Measurements from ENCODE around the gene PCDHGB5.
"Not testable (repeated sequence)": the region's sequence is repeated elsewhere in the genome, so short reads cannot be mapped to it uniquely, and the experiment has no call there.

The PCDHGB5 gene

DNA sequence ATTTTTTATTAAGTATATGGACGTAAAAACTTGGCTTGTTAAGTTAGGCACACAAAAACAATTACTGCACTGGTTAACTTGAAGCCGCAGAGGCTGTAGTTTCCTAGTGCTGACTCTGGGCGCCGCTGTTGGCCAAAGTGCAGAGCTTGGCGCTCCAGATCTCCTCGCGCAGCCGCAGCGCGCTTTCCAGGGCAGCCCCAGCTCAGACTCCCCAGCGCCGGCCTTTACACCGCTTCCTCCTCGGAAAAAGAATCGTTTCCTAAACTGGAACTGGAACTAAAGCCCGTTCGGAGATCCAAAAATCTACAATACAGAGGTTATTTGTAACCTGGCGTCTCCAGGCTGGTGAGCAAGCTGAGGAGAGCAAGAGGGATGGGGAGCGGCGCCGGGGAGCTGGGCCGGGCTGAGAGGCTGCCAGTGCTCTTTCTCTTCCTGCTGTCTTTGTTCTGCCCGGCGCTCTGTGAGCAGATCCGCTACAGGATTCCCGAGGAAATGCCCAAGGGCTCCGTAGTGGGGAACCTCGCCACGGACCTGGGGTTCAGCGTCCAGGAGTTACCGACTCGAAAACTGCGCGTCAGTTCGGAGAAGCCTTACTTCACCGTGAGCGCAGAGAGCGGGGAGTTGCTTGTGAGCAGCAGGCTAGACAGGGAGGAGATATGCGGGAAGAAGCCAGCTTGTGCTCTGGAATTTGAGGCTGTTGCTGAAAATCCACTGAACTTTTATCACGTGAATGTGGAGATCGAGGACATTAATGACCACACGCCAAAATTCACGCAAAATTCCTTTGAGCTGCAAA lies at the start of gene PCDHGB5:
Gene PCDHGB5, plus strand, starts transcription at position 192 of the 796 bp plus-strand sequence. Its CDS starts 181 bp downstream, at position 373.
- not testable (repeated sequence) for DNase-seq

DNA sequence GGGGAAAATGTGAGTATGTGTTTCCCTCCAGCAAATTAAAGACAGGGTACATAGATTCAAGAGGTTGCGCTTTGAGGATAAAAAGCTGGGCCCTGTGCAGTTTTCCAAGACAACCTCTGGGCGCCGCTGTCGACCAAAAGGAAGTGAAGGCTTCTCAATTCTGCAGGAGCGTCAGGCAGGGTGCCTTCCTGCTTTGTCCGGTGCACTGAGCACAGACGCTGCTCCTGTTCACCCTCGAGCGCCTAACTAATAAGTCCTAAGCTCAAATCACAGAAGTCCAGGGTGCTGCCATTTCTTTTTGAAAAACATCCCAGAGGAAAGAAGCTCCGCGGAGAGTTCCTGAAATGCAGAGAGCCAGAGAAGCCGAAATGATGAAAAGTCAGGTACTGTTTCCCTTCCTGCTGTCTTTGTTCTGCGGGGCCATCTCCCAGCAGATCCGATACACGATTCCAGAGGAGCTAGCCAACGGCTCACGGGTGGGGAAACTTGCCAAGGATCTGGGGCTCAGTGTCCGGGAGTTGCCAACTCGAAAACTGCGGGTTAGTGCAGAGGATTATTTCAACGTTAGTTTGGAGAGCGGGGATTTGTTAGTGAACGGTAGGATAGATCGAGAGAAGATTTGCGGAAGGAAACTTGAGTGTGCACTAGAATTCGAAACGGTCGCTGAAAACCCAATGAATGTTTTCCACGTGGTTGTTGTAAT lies 47.7 kb upstream of the PCDHGB5 start, which contains the start of gene PCDHGB1:
Gene PCDHGB1, plus strand, starts transcription at position 183 of the 703 bp plus-strand sequence. Its CDS starts 162 bp downstream, at position 345.
- DNase-seq = no peak

DNA sequence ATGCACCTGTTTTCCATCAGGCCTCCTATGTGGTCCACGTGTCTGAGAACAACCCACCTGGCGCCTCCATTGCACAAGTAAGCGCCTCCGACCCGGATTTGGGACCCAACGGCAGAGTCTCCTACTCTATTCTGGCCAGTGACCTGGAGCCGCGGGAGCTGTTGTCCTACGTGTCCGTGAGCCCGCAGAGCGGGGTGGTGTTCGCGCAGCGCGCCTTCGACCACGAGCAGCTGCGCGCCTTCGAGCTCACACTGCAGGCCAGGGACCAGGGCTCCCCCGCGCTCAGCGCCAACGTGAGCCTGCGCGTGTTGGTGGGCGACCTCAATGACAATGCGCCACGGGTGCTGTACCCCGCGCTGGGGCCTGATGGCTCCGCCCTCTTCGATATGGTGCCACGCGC lies 46.2 kb upstream of the PCDHGB5 start:
- no peak for DNase-seq

DNA sequence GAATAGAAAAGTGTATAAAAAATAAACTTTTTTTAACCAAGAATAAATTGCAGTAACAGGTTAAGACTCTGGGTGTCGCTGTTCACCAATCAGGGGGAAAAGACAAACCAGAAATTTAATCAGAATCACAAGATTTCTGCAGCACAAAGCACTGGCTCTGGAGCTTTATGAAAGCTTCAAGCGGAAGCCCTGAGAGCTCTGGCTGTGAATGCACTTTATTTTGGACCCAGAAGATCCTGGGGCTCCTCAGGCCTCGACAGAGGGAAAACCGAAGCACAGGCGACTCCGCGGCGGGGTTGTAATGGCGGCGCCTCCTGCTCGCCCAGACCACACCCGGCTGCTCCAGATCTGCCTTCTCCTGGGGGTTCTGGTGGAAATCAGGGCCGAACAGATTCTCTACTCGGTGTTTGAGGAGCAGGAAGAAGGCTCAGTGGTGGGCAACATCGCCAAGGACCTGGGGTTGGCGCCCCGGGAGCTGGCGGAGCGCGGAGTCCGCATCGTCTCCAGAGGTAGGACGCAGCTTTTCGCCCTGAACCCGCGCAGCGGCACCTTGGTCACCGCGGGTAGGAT lies 42.8 kb upstream of the PCDHGB5 start, which contains the start of gene PCDHGA4:
Gene PCDHGA4, plus strand, starts transcription at position 122 of the 570 bp plus-strand sequence. Its CDS starts 87 bp downstream, at position 209.
- DNase-seq = no peak

DNA sequence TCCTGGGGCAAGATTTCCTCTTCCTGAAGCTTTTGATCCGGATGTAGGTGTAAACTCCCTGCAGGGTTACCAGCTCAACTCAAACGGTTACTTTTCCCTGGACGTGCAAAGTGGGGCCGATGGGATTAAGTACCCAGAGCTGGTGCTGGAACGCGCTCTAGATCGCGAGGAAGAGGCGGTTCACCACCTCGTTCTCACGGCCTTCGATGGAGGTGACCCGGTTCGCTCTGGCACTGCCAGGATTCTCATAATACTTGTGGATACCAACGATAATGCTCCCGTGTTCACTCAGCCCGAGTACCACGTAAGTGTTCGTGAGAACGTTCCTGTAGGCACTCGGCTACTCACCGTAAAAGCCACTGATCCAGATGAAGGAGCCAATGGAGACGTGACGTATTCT lies 42.1 kb upstream of the PCDHGB5 start:
- DNase-seq = no peak

DNA sequence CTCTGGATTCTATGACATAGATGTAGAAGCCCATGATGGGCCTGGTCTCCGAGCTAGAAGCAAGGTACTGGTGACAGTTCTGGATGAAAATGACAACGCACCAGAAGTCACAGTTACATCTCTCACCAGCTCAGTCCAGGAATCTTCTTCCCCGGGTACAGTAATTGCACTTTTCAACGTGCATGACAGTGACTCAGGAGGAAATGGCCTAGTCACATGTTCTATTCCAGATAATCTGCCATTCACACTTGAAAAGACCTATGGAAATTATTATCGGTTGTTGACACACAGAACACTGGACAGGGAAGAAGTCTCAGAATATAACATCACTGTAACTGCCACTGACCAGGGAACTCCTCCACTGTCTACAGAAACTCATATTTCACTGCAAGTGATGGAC lies 41.6 kb upstream of the PCDHGB5 start:
- no peak for DNase-seq

DNA sequence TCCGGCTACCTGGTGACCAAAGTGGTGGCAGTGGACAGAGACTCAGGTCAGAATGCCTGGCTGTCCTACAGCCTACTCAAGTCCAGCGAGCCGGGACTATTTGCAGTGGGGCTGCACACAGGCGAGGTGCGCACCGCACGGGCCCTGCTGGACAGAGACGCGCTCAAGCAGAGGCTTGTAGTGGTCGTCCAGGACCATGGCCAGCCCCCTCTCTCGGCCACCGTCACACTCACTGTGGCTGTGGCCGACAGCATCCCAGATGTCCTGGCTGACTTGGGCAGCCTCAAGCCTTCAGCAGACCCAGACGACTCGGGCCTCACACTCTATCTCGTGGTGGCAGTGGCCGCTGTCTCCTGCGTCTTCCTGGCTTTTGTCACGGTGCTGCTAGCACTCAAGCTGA lies 40.8 kb upstream of the PCDHGB5 start:
- DNase-seq = no peak

DNA sequence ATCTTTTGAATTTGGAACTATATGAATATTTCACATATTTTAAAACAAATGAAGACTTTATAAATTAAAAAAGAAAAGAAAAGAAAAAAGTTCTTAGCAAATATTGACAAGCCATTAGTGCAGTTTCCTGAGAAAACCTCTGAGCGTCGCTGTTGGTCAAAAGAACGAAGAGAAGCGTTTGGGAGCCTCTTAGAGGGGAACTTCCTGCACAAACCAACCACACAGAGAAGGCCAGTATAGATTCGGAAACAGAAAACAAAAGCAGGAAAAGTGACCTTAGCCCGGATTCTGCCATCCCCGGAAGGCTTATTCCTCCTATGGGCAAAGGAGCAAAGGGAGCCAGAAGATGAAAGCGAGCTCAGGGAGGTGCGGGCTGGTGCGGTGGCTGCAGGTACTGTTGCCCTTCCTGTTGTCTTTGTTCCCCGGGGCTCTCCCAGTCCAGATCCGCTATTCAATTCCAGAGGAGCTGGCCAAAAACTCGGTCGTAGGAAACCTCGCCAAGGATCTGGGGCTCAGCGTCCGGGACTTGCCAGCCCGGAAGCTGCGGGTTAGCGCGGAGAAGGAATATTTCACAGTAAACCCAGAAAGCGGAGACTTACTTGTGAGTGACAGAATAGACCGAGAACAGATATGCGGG lies 37.8 kb upstream of the PCDHGB5 start, which contains the start of gene PCDHGB2:
Gene PCDHGB2, plus strand, starts transcription at position 205 of the 637 bp plus-strand sequence. Its CDS starts 142 bp downstream, at position 347.
- DNase-seq = no peak

DNA sequence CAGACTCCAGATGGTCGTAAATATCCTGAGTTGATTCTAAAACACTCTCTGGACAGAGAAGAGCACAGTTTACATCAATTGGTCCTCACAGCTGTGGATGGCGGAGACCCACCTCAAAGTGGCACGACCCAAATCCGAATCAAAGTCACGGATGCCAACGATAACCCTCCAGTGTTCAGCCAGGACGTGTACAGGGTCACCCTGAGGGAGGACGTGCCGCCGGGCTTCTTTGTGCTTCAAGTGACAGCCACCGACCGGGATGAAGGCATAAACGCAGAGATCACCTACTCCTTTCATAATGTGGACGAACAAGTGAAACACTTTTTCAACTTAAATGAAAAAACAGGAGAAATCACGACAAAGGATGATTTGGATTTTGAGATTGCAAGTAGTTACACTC lies 37.1 kb upstream of the PCDHGB5 start:
- no peak for DNase-seq

DNA sequence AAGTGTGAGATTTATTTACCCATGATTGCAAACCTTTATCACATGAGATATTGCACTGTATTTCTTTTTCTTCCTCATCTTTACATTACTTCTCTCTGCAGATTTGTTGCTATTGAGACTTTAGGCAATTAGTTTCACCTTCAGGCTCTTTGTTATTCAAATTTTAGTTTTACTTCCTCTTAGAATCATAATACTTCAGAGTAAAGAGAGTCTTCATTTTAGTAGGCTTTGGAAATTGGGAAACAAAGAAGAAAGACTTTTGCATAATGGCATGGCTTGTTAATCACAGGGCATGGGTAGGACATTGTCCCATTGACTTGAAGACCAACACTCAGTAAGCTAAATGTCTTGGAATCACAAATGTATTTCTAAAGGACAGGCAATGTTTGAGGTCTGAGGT lies 35.0 kb upstream of the PCDHGB5 start:
- no peak for DNase-seq

DNA sequence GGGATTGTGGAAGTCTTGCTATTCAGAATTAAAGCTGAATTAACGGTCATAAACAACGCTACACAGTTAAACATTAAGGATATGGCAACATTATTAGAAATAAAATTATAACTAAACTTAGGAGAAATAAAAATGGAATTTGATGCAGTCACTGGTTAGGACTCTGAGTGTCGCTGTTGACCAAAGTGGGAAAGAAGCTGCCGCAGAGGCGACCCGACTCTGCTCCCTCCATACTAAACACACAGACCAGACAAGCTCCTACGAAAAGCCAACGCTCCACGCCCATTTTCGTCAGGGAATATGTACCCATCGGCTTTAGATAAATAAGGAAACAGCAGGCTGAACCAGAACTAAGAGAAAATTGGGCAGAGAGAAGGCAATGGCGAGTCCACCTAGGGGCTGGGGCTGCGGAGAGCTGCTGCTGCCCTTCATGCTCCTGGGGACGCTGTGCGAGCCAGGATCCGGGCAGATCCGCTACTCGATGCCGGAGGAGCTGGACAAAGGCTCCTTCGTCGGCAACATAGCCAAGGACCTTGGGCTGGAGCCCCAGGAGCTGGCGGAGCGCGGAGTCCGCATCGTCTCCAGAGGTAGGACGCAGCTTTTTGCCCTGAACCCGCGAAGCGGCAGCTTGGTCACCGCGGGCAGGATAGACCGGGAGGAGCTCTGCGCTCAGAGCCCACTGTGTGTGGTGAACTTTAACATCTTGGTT lies 33.6 kb upstream of the PCDHGB5 start, which contains the start of gene PCDHGA5:
Gene PCDHGA5, plus strand, starts transcription at position 211 of the 709 bp plus-strand sequence. Its CDS starts 169 bp downstream, at position 380.
- DNase-seq = no peak

DNA sequence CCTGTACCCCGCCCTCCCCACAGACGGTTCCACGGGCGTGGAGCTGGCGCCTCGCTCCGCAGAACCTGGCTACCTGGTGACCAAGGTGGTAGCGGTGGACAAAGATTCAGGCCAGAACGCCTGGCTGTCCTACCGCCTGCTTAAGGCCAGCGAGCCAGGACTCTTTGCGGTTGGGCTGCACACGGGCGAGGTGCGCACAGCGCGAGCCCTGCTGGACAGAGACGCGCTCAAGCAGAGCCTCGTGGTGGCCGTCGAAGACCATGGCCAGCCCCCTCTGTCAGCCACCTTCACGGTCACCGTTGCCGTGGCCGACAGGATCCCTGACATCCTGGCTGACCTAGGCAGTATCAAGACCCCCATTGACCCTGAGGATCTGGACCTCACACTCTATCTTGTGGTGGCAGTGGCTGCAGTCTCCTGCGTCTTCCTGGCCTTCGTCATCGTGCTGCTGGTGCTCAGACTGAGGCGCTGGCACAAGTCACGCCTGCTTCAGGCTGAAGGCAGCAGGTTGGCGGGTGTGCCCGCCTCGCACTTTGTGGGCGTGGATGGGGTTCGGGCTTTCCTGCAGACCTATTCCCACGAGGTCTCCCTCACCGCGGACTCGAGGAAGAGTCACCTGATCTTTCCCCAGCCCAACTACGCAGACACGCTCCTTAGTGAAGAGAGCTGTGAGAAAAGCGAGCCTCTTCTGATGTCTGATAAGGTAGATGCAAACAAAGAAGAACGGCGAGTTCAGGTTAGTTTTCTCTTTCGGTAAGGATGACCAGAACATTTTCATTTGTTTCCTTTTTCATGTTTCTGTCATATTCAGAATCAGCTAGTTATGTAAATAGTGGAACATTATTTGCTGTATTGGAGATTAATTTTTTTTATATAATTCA lies 31.5 kb upstream of the PCDHGB5 start:
- no peak for DNase-seq

DNA sequence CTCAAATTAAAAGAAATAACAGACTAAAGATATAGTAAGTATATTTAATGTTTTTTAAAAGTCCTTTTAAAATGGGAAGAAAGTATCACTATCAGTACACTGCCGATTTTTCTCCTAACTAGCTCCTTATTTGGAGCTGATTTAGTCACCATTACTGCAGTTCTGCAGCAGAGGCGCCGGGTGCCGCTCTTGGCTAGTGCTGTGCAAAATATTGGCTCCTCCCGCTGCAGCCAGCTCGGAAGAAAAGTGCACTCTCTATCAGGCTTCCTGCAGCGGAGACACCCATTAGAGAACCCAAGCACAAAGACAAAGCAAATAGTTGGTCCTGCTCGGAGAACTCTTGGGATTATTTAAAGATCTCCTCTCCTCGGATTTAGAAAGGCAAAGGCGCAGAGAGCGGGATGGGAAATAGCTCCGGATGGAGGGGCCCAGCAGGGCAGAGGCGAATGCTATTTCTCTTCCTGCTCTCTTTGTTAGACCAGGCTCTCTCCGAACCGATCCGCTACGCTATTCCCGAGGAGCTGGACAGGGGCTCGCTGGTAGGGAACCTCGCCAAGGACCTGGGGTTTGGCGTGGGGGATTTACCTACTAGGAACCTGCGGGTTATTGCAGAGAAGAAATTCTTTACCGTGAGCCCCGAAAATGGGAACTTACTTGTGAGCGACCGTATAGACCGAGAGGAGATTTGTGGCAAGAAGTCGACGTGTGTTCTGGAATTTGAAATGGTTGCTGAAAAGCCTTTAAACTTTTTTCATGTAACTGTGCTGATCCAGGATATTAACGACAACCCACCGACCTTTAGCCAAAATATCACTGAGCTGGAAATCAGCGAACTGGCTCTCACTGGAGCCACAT lies 27.5 kb upstream of the PCDHGB5 start, which contains the start of gene PCDHGB3:
Gene PCDHGB3, plus strand, starts transcription at position 249 of the 855 bp plus-strand sequence. Its CDS starts 153 bp downstream, at position 402.
- DNase-seq = no peak

DNA sequence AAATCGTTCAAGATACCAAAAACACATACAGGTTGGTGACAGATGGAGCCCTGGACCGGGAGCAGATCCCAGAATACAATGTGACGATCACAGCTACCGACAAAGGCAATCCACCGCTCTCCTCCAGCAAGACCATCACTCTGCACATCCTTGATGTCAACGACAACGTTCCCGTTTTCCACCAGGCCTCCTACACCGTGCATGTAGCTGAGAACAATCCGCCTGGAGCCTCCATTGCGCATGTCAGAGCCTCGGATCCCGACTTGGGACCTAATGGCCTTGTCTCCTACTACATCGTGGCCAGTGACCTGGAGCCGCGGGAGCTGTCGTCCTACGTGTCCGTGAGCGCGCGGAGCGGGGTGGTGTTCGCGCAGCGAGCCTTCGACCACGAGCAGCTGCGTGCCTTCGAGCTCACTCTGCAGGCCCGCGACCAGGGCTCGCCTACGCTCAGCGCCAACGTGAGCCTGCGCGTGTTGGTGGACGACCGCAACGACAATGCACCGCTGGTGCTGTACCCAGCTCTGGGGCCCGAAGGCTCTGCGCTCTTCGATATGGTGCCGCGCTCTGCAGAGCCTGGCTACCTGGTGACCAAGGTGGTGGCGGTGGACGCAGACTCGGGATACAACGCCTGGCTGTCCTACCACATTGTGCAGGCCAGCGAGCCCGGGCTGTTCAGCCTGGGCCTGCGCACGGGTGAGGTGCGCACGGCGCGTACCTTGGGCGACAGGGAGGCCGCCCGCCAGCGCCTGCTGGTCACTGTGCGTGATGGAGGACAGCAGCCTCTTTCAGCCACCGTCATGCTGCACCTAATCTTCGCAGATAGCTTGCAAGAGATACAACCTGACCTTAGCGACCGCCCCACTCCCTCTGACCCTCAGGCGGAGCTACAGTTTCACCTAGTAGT lies 25.9 kb upstream of the PCDHGB5 start:
- DNase-seq = no peak

DNA sequence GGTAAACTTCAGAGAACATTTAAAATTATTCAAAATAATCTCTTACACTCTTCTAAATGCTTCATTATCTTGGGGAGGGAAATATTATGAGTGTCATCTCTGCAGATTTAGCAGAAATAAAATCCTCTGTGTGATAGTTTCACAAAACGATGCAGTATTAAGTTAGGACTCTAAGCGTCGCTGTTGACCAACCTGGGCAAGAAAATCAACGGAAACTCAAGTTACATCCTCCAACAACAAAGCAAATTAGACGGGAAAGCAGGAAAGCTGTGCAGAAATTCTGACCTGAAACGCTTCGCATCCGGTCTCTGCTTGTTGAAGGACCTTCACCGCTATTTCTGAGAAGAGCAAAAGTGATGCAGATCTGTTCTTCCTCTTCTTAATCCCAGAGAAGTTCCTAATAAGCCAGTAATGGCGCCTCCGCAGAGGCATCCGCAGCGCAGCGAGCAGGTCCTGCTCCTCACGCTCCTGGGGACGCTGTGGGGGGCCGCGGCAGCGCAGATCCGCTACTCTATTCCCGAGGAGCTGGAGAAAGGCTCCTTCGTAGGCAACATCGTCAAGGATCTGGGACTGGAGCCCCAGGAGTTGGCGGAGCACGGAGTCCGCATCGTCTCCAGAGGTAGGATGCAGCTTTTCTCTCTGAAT lies 24.0 kb upstream of the PCDHGB5 start, which contains the start of gene PCDHGA6:
Gene PCDHGA6, plus strand, starts transcription at position 219 of the 645 bp plus-strand sequence. Its CDS starts 193 bp downstream, at position 412.
- no peak for DNase-seq

DNA sequence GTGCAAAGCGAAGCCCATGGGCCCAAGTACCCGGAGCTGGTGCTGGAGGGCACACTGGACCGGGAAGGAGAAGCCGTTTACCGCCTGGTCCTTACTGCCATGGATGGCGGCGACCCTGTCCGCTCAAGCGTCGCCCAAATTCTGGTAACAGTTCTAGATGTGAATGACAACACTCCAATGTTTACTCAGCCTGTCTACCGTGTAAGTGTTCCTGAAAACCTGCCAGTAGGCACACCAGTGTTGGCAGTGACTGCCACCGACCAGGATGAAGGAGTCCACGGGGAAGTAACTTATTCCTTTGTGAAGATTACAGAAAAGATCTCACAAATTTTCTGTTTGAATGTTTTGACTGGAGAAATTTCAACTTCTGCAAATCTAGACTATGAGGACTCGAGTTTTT lies 23.1 kb upstream of the PCDHGB5 start:
- DNase-seq = no peak

DNA sequence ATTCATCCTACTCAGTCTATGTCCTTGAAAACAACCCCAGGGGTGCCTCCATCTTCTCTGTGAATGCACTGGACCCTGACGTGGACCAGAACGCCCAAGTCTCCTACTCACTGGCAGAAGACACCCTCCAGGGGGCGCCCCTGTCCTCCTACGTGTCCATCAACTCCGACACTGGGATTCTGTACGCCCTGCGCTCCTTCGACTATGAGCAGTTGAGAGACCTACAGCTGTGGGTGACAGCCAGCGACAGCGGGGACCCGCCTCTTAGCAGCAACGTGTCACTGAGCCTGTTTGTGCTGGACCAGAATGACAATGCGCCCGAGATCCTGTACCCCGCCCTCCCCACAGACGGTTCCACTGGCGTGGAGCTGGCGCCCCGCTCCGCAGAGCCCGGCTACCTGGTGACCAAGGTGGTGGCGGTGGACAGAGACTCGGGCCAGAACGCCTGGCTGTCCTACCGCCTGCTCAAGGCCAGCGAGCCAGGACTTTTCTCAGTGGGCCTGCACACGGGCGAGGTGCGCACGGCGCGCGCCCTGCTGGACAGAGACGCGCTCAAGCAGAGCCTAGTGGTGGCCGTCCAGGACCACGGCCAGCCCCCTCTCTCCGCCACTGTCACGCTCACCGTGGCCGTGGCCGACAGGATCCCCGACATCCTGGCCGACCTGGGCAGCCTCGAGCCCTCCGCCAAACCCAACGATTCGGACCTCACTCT lies 22.1 kb upstream of the PCDHGB5 start:
- not testable (repeated sequence) for DNase-seq

Measured in activated CD4-positive, alpha-beta T cell treated with anti-CD3 and anti-CD28 coated beads for 1 hour (primary cell).